Ovary (tissue), 9 donors: ENCODE data around the gene FCGR3A. TPM values are rescaled to one million over a fixed set of nuclear protein-coding genes. Genes with fewer than 3 reads are reported as not detected.
"Not testable (repeated sequence)": the region's sequence is repeated elsewhere in the genome, so short reads cannot be mapped to it uniquely, and the experiment has no call there.

ENCODE experiments used
- DNase-seq, 5 donors: peaks; one replicate each; pipeline ENCODE4 v3.0.0-alpha.2; 2019 to 2020
- H3K27ac ChIP-seq, 2 donors: fragments of 200-600 bp; one replicate each; pipeline versions ENCODE4 v1.5.1 to v1.8.0; 2019 to 2022
- H3K27me3 ChIP-seq: fragments of 200-600 bp; one replicate; pipeline ENCODE4 v1.8.0; 2022
- H3K36me3 ChIP-seq: fragments of 200-600 bp; sonication (generic); one replicate; pipeline ENCODE4 v1.5.1; 2019
- H3K4me1 ChIP-seq: one replicate; pipeline ENCODE4 v1.8.1; 2013; ENCODE audit warnings: mild to moderate bottlenecking, moderate library complexity; ENCODE audit not compliant: insufficient read depth
- H3K4me3 ChIP-seq: fragments of 200-600 bp; sonication (generic); one replicate; pipeline ENCODE4 v1.5.1; 2017
- H3K9me3 ChIP-seq, 2 donors: fragments of 200-600 bp in 1 of 2; sonication (generic) in 1 of 2; one replicate each; pipeline versions ENCODE4 v1.5.1 to v1.8.1; 2013 to 2019; ENCODE audit warnings: mild to moderate bottlenecking in 1 of 2, moderate library complexity in 1 of 2
- EP300 ChIP-seq: sonication (generic); formaldehyde crosslinking; IDR thresholded peaks from one replicate; pipeline ENCODE4 v1.6.1; 2017; ENCODE audit warnings: antibody characterized with exemption
- POLR2A ChIP-seq: fragments of 450-650 bp; IDR thresholded peaks from one replicate; pipeline ENCODE4 v1.6.1; 2017; ENCODE audit warnings: antibody characterized with exemption, mild to moderate bottlenecking, moderate library complexity
- WGBS, 3 donors: extraction: QIAGEN DNeasy Blood & Tissue Kit in 1 of 3; methylation state at CpG; one replicate each; pipeline versions ENCODE4 v1.1.5 to v1.1.7; 2013 to 2017; 5-methylcytosine and 5-hydroxymethylcytosine counted together
- intact Hi-C, 4 donors: fragments of 100-400 bp; cut with DNase I; formaldehyde crosslinking; loops; one replicate each; pipeline versions ENCODE4 v1.11.0 to v1.15.1; 2022 to 2023
- polyA plus RNA-seq, 2 donors: library from polyadenylated mRNA; stranded (reverse); fragments of 200-250 nt in 1 of 2; fragments of 350-450 nt in 1 of 2; fragmentation: Illumina TruSeq in 1 of 2; extraction: RNeasy Lipid Tissue Mini Kit (QIAGEN cat#74804) in 1 of 2; gene quantifications; one replicate each; pipeline ENCODE4 v1.2.3, GENCODE V29; 2013 to 2014
- total RNA-seq, 7 donors: library from RNA; depleted of rRNA in 2 of 7; stranded (reverse); fragments of >200 nt in 2 of 7; fragmentation: NEBNext Ultra II Directional in 3 of 7; extraction: Animal tissue kit (Norgen Biotek cat#: 25700) in 3 of 7; gene quantifications; one replicate each; pipeline versions ENCODE4 v1.1.0 to v1.2.4, GENCODE V29; 2016 to 2023
- TF ChIP-seq, protein P1 (sequence below), 3 donors: fragments of 450-650 bp in 2 of 3; fragments of 200-600 bp in 1 of 3; IDR thresholded peaks; one replicate each; pipeline versions ENCODE4 v1.5.1 to v1.8.0; 2016 to 2022; ENCODE audit warnings: antibody characterized with exemption in 3 of 3, mild to moderate bottlenecking in 1 of 3
- donor health status: DM: no; HTN: no; CAD: no; lungs with moderate emphysema.
- donor health status: DM: no; HTN: no; CAD: no.
- donor health status: Bipolar disorder and iron deficiency.
- donor health status: DM: yes; HTN: yes; CAD: no.
- donor health status: DM: no; HTN: no; CAD: no.
- donor health status: DM: yes; HTN: yes; CAD: no.

FCGR3A gene
- total and polyA plus RNA-seq, 9 donors: 4.7 to 44.3 (median 6.8) TPM

DNA sequence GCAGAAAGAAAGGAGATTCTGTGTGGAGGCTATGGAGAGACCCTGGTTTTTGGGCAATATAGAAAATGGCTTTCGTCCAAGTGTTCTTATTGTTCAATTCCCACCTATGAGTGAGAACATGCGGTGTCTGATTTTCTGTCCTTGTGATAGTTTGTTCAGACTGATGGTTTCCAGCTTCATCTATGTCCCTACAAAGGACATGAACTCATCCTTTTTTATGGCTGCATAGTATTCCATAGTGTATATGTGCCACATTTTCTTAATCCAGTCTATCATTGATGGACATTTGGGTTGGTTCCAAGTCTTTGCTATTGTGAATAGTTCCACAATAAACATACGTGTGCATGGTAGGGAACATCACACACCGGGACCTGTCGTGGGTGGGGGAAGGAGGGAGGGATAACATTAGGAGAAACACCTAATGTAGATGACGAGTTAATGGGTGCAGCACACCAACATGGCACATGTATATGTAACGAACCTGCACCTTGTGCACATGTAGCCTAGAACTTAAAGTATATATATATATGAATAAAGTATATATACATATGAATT lies 10.6 kb downstream of the FCGR3A start:
- not testable (repeated sequence) for H3K27ac ChIP-seq, H3K27me3 ChIP-seq, DNase-seq, H3K4me3 ChIP-seq, H3K4me1 ChIP-seq, H3K9me3 ChIP-seq, H3K36me3 ChIP-seq
- intact Hi-C loops: loop anchor here in 1 of 4 donors (10.0 kb wide), 1 partner anchor 144 kb away; no protein-coding TSS in a partner anchor
- 82 to 85% (median 85%) methylated on average over 7 of the region's 7 CpGs for WGBS, 3 donors

DNA sequence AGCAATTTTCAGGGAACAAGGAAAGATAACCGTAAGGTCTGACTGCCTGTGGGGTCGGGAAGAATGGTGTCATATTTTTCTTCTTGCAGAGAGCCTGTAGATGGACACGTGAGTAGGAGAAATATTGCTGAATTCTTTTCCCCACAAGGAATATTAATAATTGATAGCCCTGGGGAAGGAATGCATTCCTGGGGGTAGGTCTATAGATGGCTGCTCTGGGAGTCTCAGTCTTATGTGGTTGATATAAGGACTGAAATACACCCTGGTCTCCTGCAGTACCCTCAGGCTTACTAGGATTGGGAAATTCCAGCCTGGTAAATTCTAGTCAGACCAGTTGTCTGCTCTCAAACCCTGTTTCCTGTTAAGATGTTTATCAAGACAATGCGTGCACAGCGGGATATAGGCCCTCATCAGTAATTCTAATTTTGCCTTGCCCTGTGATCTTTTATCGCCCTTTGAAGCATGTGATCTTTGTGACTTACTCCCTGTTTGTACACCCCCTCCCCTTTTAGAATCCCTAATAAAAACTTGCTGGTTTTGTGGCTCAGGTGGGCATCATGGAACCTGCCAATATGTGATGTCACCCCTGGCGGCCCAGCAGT lies 12.4 kb downstream of the FCGR3A start:
- not testable (repeated sequence) for H3K9me3 ChIP-seq, DNase-seq, H3K27me3 ChIP-seq, H3K4me1 ChIP-seq, H3K4me3 ChIP-seq, H3K27ac ChIP-seq, H3K36me3 ChIP-seq
- 78 to 79% (median 79%) methylated on average over 7 of the region's 7 CpGs for WGBS, 3 donors
- intact Hi-C loops: loop anchor here in 1 of 4 donors (10.0 kb wide), 1 partner anchor 142 kb away; no protein-coding TSS in a partner anchor

DNA sequence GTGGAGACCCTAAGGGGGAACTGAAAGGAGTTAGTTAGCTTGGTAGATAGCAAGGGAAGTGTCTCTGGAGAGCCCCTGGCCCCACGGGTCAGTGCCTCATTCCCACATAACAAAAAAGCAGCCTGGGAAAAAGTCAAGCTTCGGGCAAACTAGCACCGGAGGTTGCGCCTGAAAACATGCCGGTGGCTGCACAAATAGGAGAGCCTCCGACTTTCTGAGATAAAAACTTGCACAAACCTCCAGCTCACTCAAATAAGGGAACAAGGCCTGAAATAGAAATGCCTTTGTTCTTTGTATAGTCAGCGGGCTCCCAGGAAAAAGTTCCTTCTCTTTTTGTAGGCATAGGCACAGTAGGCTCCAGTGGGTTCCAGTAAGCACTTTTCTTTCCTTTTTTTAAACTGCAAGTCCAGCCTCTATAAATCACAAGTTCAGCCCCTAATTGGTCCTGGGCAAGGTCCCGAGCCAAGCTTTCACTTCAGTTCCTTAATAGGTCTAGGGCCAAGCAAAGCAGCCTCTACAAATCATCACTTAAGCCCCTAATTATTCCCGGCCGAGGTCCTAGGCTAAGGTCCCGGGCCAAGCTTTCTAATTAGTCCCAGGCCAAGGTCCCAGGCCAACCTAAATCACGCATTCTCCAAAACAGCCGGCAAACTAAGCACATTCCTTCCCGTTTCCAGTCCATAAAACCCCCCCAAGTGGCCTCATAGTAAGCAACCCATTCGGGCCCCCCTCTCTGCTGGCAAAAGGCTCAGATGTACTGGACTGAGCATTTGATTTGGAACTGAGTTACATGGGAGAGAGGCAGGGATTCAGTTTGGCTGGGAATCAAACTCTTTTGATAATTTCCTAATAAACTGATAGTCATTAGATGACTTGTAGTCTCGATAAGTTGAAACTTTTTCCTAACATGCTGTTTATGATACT lies 16.7 kb downstream of the FCGR3A start:
- DNase-seq: peak in 3 of 5 donors; percentile 19 to 52 (median 45)
- Histone ChIP-seq H3K27ac (peak overlapping the region; percentile 3 to 28), H3K4me3 (peak overlapping the region; percentile 2)
- intact Hi-C loops: loop anchor here in 1 of 4 donors (10.0 kb wide), 1 partner anchor 138 kb away; no protein-coding TSS in a partner anchor
- not testable (repeated sequence) for H3K36me3 ChIP-seq, H3K9me3 ChIP-seq, H3K27me3 ChIP-seq, H3K4me1 ChIP-seq
- 28 to 33% (median 33%) methylated on average over 15 to 16 of the region's 16 CpGs for WGBS, 3 donors

DNA sequence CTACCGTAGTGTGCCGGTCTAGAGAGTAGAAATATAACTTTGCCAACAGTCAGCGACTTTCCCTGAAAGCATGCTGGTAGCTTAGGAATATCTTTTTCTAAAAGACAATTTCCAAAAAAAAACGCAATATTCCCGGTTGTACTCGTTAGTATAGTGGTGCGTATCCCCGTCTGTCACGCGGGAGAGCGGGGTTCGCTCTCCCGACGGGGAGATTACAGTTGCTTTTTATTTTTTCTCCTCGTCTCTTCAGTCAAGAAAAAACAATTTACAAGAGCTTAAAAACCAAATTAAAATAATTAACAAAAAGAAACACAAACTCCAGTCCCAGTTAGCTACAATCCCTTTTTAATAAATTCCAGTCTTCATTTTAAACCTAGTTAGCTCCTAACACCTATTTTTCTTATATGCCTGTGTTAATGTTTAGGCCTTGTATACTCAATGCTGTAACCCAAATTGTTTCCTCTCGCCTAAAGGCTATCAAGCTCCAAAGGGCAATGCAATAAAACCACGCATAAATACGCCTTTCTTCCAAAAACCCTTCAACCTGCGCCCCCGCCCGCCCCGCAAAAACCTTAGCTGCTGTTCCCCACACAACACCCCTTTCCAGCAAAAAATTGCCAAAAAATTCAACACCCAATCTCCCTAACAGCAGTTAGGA lies 17.5 kb downstream of the FCGR3A start:
- no peak for DNase-seq
- WGBS, 3 donors: 52 to 62% (median 53%) methylated on average over 22 of the region's 22 CpGs
- peak overlapping the region; percentile 87 for H3K4me3 ChIP-seq
- H3K27me3 ChIP-seq: no peaks in the 10 kb centered on the region
- H3K27ac ChIP-seq: peak overlapping the region in 1 of 2 donors; percentile 3
- TF ChIP-seq, protein P1, sequence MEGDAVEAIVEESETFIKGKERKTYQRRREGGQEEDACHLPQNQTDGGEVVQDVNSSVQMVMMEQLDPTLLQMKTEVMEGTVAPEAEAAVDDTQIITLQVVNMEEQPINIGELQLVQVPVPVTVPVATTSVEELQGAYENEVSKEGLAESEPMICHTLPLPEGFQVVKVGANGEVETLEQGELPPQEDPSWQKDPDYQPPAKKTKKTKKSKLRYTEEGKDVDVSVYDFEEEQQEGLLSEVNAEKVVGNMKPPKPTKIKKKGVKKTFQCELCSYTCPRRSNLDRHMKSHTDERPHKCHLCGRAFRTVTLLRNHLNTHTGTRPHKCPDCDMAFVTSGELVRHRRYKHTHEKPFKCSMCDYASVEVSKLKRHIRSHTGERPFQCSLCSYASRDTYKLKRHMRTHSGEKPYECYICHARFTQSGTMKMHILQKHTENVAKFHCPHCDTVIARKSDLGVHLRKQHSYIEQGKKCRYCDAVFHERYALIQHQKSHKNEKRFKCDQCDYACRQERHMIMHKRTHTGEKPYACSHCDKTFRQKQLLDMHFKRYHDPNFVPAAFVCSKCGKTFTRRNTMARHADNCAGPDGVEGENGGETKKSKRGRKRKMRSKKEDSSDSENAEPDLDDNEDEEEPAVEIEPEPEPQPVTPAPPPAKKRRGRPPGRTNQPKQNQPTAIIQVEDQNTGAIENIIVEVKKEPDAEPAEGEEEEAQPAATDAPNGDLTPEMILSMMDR (IDR thresholded peaks at IDR 0.05): no peak
- TF ChIP-seq EP300: no peak
- no peak for TF ChIP-seq POLR2A
- intact Hi-C loops: loop anchor here in 1 of 4 donors (10.0 kb wide), 1 partner anchor 137 kb away; no protein-coding TSS in a partner anchor
- H3K36me3 ChIP-seq: no peaks in the 10 kb centered on the region
- H3K9me3 ChIP-seq: no peaks in the 10 kb centered on the region
- H3K4me1 ChIP-seq: no peaks in the 10 kb centered on the region

DNA sequence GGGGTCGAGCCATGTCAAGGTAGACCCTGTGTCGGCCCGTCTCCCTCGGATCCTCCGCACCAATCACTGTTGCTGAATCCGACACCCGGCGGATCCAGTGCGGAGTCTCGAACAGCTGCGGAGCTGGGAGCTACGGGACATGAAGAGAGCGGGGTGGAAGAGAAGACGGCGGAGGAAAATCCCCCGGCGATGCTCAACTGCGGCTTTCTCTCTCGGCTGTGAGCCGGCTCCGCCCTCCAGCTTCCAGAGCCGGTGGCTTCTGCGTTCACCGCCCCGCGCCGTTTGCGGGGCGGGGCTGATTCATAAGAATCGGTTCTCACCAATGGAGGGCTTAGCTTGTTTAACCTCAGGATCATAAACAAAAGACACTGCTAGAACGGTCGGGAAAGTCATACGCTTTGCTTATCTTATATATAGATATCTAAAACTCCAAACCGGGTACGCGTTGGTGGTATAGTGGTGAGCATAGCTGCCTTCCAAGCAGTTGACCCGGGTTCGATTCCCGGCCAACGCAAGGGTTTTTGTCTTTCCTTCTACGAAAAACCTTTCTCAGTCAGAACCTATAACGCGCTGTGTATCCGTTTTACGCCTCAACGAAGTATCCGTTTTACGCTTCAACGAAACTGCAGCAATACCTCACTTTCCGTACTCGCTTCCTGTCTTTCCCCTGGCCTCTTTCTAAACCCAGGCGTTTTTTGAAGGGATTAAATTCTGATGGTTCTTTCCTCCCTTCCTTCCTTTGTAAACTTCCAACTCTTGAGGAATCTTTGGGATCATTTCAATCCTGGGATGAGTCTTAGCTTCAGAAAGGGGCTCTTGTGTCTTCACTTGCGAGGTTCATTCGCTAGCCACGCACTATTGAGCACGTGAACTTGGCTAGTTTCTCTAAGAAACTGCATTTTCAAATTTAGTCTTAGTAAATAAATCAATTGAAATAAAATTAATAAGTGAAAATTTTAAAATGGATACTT lies 18.7 kb downstream of the FCGR3A start:
- not testable (repeated sequence) for H3K9me3 ChIP-seq, H3K27me3 ChIP-seq, H3K4me1 ChIP-seq, H3K36me3 ChIP-seq
- WGBS, 3 donors: 1% methylated on average over 41 to 56 of the region's 56 CpGs
- Histone ChIP-seq H3K4me3 (peak overlapping the region; percentile 87), H3K27ac (peak overlapping the region; percentile 79 to 98)
- intact Hi-C loops: loop anchor here in 1 of 4 donors (10.0 kb wide), 1 partner anchor 136 kb away; no protein-coding TSS in a partner anchor
- DNase-seq: peak; percentile 84 to 92 (median 89)
